H9 (cell line): ENCODE results near the gene RALA. TPM values are rescaled to one million over a fixed set of nuclear protein-coding genes. Genes with fewer than 3 reads are reported as not detected.

Experiments
- DNase-seq: peaks from one replicate; pipeline ENCODE4 v3.0.0-alpha.2; 2017
- H2AFZ ChIP-seq: one replicate; pipeline ENCODE4 v1.6.1; 2013; ENCODE audit warnings: mild to moderate bottlenecking, low read length, control low read depth, moderate library complexity
- H2AK5ac ChIP-seq: 2 replicates; pipeline ENCODE4 v1.6.1; 2013; ENCODE audit warnings: low read length, control low read depth, mixed read lengths; ENCODE audit not compliant: insufficient read length
- H2BK120ac ChIP-seq: one replicate; pipeline ENCODE4 v1.6.1; 2013; ENCODE audit warnings: low read depth, mild to moderate bottlenecking, low read length, control low read depth, inconsistent platforms; ENCODE audit not compliant: poor library complexity, severe bottlenecking
- H2BK12ac ChIP-seq: 2 replicates; pipeline ENCODE4 v1.6.1; 2013; ENCODE audit warnings: low read length, control low read depth, mixed read lengths, low read depth; ENCODE audit not compliant: insufficient read length
- H2BK15ac ChIP-seq: 2 replicates; pipeline ENCODE4 v1.6.1; 2013; ENCODE audit warnings: low read depth, low read length, control low read depth
- H2BK20ac ChIP-seq: one replicate; pipeline ENCODE4 v1.6.1; 2013; ENCODE audit warnings: low read depth, mild to moderate bottlenecking, low read length, control low read depth, inconsistent platforms; ENCODE audit not compliant: poor library complexity, severe bottlenecking
- H2BK5ac ChIP-seq: 2 replicates; pipeline ENCODE4 v1.6.1; 2013; ENCODE audit warnings: low read length, control low read depth, mixed read lengths; ENCODE audit not compliant: insufficient read length
- H3K14ac ChIP-seq: 2 replicates; pipeline ENCODE4 v1.6.1; 2013; ENCODE audit warnings: low read length, control low read depth; ENCODE audit not compliant: insufficient read depth
- H3K18ac ChIP-seq: 2 replicates; pipeline ENCODE4 v1.6.1; 2013; ENCODE audit warnings: low read depth, mild to moderate bottlenecking, mixed read lengths, low read length, control low read depth; ENCODE audit not compliant: insufficient read length
- H3K23ac ChIP-seq: 2 replicates; pipeline ENCODE4 v1.6.1; 2013; ENCODE audit warnings: low read length, control low read depth, mixed read lengths, low read depth; ENCODE audit not compliant: insufficient read length
- H3K23me2 ChIP-seq: 2 replicates; pipeline ENCODE4 v1.6.1; 2013; ENCODE audit warnings: low read depth, mild to moderate bottlenecking, mixed read lengths, low read length, control low read depth; ENCODE audit not compliant: insufficient read length, poor library complexity, severe bottlenecking
- H3K27ac ChIP-seq: 2 replicates; pipeline ENCODE4 v1.5.1; 2013; ENCODE audit warnings: low read length, control low read depth, mixed read lengths, low read depth; ENCODE audit not compliant: insufficient read length
- H3K27me3 ChIP-seq: 2 replicates; pipeline ENCODE4 v1.6.1; 2013; ENCODE audit warnings: low read length, control low read depth, inconsistent platforms; ENCODE audit not compliant: insufficient read depth
- H3K4ac ChIP-seq: 2 replicates; pipeline ENCODE4 v1.6.1; 2013; ENCODE audit warnings: low read depth, mild to moderate bottlenecking, control low read depth, inconsistent platforms, low read length, moderate library complexity
- H3K4me1 ChIP-seq: 2 replicates; pipeline ENCODE4 v1.6.1; 2013; ENCODE audit warnings: low read length, control low read depth, inconsistent platforms; ENCODE audit not compliant: insufficient read depth
- H3K4me2 ChIP-seq: 2 replicates; pipeline ENCODE4 v1.6.1; 2013; ENCODE audit warnings: low read length, control low read depth, mixed read lengths; ENCODE audit not compliant: insufficient read length, insufficient read depth
- H3K56ac ChIP-seq: 2 replicates; pipeline ENCODE4 v1.6.1; 2013; ENCODE audit warnings: low read depth, mild to moderate bottlenecking, mixed read lengths, low read length, control low read depth; ENCODE audit not compliant: insufficient read length
- H3K79me1 ChIP-seq: 2 replicates; pipeline ENCODE4 v1.6.1; 2013; ENCODE audit warnings: low read depth, mild to moderate bottlenecking, moderate library complexity, low read length, control low read depth, inconsistent platforms; ENCODE audit not compliant: insufficient read depth, poor library complexity, severe bottlenecking
- H3K79me2 ChIP-seq: 2 replicates; pipeline ENCODE4 v1.6.1; 2013; ENCODE audit warnings: low read length, control low read depth, inconsistent platforms; ENCODE audit not compliant: insufficient read depth
- H3K9ac ChIP-seq: 2 replicates; pipeline ENCODE4 v1.6.1; 2013; ENCODE audit warnings: low read length, control low read depth, mixed read lengths; ENCODE audit not compliant: insufficient read length; ENCODE audit errors: extremely low read depth
- H3K9me3 ChIP-seq: one replicate; pipeline ENCODE4 v1.6.1; 2013; ENCODE audit warnings: low read depth, low read length, inconsistent platforms; ENCODE audit not compliant: control insufficient read depth
- H3T11ph ChIP-seq: one replicate; pipeline ENCODE4 v1.6.1; 2013; ENCODE audit warnings: mild to moderate bottlenecking, low read length, control low read depth, inconsistent platforms
- H4K20me1 ChIP-seq: one replicate; pipeline ENCODE4 v1.6.1; 2013; ENCODE audit not compliant: control insufficient read depth, insufficient read length, insufficient read depth
- H4K5ac ChIP-seq: 2 replicates; pipeline ENCODE4 v1.6.1; 2013; ENCODE audit warnings: low read depth, mild to moderate bottlenecking, mixed read lengths, low read length, control low read depth; ENCODE audit not compliant: insufficient read length
- H4K8ac ChIP-seq: replicated peaks from 2 replicates; pipeline ENCODE4 v1.6.1; 2013; ENCODE audit warnings: low read length, control low read depth, mixed read lengths, low read depth; ENCODE audit not compliant: insufficient read length
- H4K91ac ChIP-seq: 2 replicates; pipeline ENCODE4 v1.6.1; 2013; ENCODE audit warnings: low read depth, mild to moderate bottlenecking, moderate library complexity, mixed read lengths, low read length, control low read depth; ENCODE audit not compliant: insufficient read length
- H3K27ac Mint-ChIP-seq, 3 experiments: 2 replicates in 2 of 3; 3 replicates in 1 of 3; pipeline ENCODE4 v1.8.0; 2020 to 2021; ENCODE audit warnings: mixed read lengths in 3 of 3, mild to moderate bottlenecking in 1 of 3, moderate library complexity in 1 of 3
- H3K27me3 Mint-ChIP-seq: 2 replicates; pipeline ENCODE4 v1.8.0; 2021; ENCODE audit warnings: low read depth, mild to moderate bottlenecking, moderate library complexity, mixed read lengths
- H3K36me3 Mint-ChIP-seq, 3 experiments: 2 replicates in 2 of 3; 3 replicates in 1 of 3; pipeline ENCODE4 v1.8.0; 2020 to 2021; ENCODE audit warnings: low read depth in 3 of 3, mixed read lengths in 3 of 3; ENCODE audit not compliant: insufficient read depth in 1 of 3
- H3K4me1 Mint-ChIP-seq, 2 experiments: 2 replicates each; pipeline ENCODE4 v1.8.0; 2020; ENCODE audit warnings: mixed read lengths in 2 of 2
- H3K4me3 Mint-ChIP-seq, 2 experiments: 2 replicates in 1 of 2; 3 replicates in 1 of 2; pipeline ENCODE4 v1.8.0; 2020 to 2021; ENCODE audit warnings: mild to moderate bottlenecking in 2 of 2, mixed read lengths in 2 of 2, moderate library complexity in 1 of 2
- H3K9me3 Mint-ChIP-seq, 2 experiments: 2 replicates in 1 of 2; 3 replicates in 1 of 2; pipeline ENCODE4 v1.8.0; 2020; ENCODE audit warnings: mild to moderate bottlenecking in 2 of 2, mixed read lengths in 2 of 2, moderate library complexity in 1 of 2
- WGBS: extraction: QIAGEN DNeasy Blood & Tissue Kit; methylation state at CpG from one replicate; pipeline ENCODE4 v1.1.7; 2013; ENCODE audit warnings: missing lambda C conversion rate, low lambda C conversion rate, mixed read lengths; ENCODE audit not compliant: insufficient read length; ENCODE audit errors: extremely low coverage; 5-methylcytosine and 5-hydroxymethylcytosine counted together
- total RNA-seq: library from RNA; stranded (reverse); gene quantifications from 2 replicates; pipeline ENCODE4 v1.2.1, GENCODE V29; 2021
- TF ChIP-seq, protein P1 (sequence below): fragments of 200-600 bp; sonication (generic); conservative IDR thresholded peaks from 3 replicates; pipeline ENCODE4 v1.8.0; 2021; ENCODE audit warnings: antibody characterized with exemption, mild to moderate bottlenecking

RALA gene
- total RNA-seq, 1 experiment from 2014 or later = 57.5 TPM

DNA sequence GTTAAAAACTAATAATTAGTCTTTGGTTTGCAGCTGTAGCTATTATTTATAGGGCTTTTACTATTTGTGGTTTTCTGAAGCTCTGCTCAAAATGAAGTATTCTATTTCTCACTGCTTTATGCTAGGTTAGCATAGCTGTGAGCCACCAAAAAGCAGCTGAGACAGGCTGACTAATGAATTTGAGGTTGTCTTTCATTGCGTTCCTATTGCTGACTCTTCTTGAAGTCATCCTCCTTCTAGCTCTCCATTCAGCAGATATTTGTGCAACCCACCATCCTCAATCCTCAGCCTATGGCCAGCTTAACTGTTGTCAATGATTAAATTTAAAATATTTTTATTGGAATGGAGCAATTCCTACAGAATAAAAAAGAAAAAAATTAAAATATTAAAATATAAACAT is 2.1 kb upstream of the RALA start:
- H3K14ac ChIP-seq = no peak overlapping the region
- no peak overlapping the region for H3K27ac ChIP-seq
- H3K27ac Mint-ChIP-seq = no peak overlapping the region
- no peak overlapping the region for H2BK120ac ChIP-seq
- no peak overlapping the region for H2AK5ac ChIP-seq
- H3K4ac ChIP-seq = no peak overlapping the region
- H3K4me1 ChIP-seq = peaks cover 2% of the 10 kb centered on the region; the same call in 1 of the 2 replicates
- peaks cover 28 to 30% of the 10 kb centered on the region in 2 experiments for H3K4me1 Mint-ChIP-seq
- H3K79me2 ChIP-seq = peaks cover 18% of the 10 kb centered on the region
- H3K23ac ChIP-seq = no peak overlapping the region
- H2BK5ac ChIP-seq = no peak overlapping the region
- no peak overlapping the region for H2BK12ac ChIP-seq
- H3K36me3 Mint-ChIP-seq = no peaks in the 10 kb centered on the region; a peak in 1 of 7 replicates
- peaks cover 11% of the 10 kb centered on the region for H3K79me1 ChIP-seq
- no peak overlapping the region for H3K56ac ChIP-seq
- no peaks in the 10 kb centered on the region for H3K27me3 Mint-ChIP-seq
- H3K4me2 ChIP-seq = no peak overlapping the region
- H3K18ac ChIP-seq = no peak overlapping the region
- no peak overlapping the region for H2AFZ ChIP-seq
- no peak overlapping the region for H3T11ph ChIP-seq
- no peak for DNase-seq
- no peak overlapping the region for H2BK20ac ChIP-seq
- H3K9ac ChIP-seq = no peak overlapping the region
- no peaks in the 10 kb centered on the region for H3K9me3 ChIP-seq
- H2BK15ac ChIP-seq = no peak overlapping the region
- no peaks in the 10 kb centered on the region for H4K20me1 ChIP-seq
- no CpG with 5 or more reads among the region's 1 CpG for WGBS
- H4K5ac ChIP-seq = no peak overlapping the region
- peaks cover 10% of the 10 kb centered on the region for H3K23me2 ChIP-seq
- no peak overlapping the region for H3K4me3 Mint-ChIP-seq
- no peak overlapping the region for H4K8ac ChIP-seq
- H3K9me3 Mint-ChIP-seq = no peaks in the 10 kb centered on the region
- TF ChIP-seq, protein P1, sequence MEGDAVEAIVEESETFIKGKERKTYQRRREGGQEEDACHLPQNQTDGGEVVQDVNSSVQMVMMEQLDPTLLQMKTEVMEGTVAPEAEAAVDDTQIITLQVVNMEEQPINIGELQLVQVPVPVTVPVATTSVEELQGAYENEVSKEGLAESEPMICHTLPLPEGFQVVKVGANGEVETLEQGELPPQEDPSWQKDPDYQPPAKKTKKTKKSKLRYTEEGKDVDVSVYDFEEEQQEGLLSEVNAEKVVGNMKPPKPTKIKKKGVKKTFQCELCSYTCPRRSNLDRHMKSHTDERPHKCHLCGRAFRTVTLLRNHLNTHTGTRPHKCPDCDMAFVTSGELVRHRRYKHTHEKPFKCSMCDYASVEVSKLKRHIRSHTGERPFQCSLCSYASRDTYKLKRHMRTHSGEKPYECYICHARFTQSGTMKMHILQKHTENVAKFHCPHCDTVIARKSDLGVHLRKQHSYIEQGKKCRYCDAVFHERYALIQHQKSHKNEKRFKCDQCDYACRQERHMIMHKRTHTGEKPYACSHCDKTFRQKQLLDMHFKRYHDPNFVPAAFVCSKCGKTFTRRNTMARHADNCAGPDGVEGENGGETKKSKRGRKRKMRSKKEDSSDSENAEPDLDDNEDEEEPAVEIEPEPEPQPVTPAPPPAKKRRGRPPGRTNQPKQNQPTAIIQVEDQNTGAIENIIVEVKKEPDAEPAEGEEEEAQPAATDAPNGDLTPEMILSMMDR = no peak
- H3K27me3 ChIP-seq = no peaks in the 10 kb centered on the region
- no peak overlapping the region for H4K91ac ChIP-seq
